ENCODE data around the gene NMNAT2. TPM values are rescaled to one million over a fixed set of nuclear protein-coding genes. Genes with fewer than 3 reads are reported as not detected.

The NMNAT2 gene
- total and polyA plus RNA-seq, 3 donors from 2014 or later: 23.6 to 52.0 (median 45.7) TPM

DNA sequence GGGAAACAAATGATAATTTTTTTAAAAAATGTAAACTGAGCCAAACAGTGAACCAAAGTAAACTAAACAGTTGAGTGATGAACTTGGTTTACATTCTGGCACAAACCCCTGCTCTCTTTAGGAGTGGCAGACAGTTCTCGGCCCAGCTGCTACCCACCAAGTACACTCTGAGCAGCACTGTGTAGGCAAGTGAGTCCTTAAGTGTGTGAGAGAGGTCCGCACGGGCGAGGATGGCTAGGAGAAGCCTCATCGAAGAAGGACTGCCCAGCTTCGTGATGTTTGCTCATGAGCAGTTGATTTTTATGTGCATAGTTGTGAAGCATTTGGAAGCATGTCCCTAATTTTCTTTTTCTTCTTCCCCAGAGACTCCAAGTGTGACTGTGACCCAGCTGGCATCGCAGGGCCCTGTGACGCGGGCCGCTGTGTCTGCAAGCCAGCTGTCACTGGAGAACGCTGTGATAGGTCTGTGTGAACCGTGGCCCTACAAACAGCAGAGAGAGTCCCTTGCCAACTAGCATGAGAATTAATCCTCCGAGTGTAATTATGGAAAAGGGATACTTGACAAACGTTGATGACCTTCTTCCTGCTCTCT, 200.1 kb downstream of the NMNAT2 start:
- no peak for TF ChIP-seq POLR2A (IDR thresholded peaks at IDR 0.05)
- TF ChIP-seq, protein P1, sequence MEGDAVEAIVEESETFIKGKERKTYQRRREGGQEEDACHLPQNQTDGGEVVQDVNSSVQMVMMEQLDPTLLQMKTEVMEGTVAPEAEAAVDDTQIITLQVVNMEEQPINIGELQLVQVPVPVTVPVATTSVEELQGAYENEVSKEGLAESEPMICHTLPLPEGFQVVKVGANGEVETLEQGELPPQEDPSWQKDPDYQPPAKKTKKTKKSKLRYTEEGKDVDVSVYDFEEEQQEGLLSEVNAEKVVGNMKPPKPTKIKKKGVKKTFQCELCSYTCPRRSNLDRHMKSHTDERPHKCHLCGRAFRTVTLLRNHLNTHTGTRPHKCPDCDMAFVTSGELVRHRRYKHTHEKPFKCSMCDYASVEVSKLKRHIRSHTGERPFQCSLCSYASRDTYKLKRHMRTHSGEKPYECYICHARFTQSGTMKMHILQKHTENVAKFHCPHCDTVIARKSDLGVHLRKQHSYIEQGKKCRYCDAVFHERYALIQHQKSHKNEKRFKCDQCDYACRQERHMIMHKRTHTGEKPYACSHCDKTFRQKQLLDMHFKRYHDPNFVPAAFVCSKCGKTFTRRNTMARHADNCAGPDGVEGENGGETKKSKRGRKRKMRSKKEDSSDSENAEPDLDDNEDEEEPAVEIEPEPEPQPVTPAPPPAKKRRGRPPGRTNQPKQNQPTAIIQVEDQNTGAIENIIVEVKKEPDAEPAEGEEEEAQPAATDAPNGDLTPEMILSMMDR (IDR thresholded peaks at IDR 0.05): no peak
- Histone ChIP-seq H3K4me3 (no peak overlapping the region), H3K4me1 (no peaks in the 10 kb centered on the region), H3K9me3 (no peaks in the 10 kb centered on the region), H3K27ac (no peak overlapping the region), H3K27me3 (no peaks in the 10 kb centered on the region), H3K36me3 (ENCODE audit: low read depth, missing control alignments) (no peaks in the 10 kb centered on the region)
- WGBS, 2 donors: 68 to 69% methylated on average over 14 of the region's 14 CpGs
- intact Hi-C loops (cut with DNase I; ENCODE audit: low total_unique reads): no loop called here
- DNase-seq: no peak

DNA sequence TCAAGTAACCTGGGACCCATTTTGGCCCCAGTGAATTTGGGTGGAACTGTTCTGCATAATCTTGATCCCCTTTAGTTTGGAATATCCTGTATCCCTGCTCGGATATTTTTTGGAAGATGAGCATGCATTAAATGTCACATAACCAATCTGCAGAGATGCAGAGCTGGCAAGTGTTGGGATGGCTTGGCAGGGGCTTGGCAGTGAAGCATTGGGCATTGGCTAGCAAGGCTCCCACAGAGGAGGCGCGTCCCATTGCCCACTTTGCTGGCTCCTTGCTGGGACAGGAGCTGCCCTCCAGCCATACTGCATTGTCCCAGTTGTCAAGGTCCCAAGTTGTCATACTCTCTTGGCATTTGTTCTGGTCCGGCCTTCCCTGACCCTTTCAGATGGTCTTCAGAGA, 202.2 kb downstream of the NMNAT2 start:
- Histone ChIP-seq H3K36me3 (ENCODE audit: low read depth, missing control alignments) (no peaks in the 10 kb centered on the region), H3K4me3 (no peak overlapping the region), H3K27ac (no peak overlapping the region), H3K27me3 (no peaks in the 10 kb centered on the region), H3K4me1 (no peaks in the 10 kb centered on the region), H3K9me3 (no peaks in the 10 kb centered on the region)
- WGBS, 2 donors: 98 to 99% methylated on average over 4 of the region's 4 CpGs
- intact Hi-C loops (cut with DNase I; ENCODE audit: low total_unique reads): no loop called here
- no peak for DNase-seq
- TF ChIP-seq POLR2A (IDR thresholded peaks at IDR 0.05): no peak
- TF ChIP-seq, protein P1 (IDR thresholded peaks at IDR 0.05): no peak

DNA sequence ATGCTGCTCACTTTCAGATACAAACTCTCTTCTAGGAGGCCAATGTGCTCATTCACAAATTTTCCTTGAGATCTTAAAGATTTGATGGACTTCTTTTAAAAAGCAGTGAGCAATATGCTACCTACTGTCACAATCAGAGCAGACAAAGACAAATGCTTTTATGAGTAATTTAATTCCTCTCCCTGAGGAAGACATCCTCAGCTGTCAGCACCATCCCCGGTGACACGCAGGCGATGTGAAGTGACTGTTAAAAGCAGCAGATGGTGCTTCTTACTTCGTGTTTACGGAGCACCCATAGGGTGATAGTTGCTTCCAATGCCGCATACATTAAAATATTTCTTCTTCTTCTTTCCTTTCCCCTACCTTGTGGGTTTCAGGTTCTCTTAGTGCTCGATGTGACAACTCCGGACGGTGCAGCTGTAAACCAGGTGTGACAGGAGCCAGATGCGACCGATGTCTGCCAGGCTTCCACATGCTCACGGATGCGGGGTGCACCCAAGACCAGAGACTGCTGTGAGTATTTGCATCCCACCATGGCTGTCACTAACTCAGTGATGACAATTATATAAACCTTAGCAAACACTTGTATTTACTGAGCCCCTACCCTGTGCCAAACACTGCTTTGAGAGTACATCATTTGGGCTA, 203.0 kb downstream of the NMNAT2 start:
- 90 to 96% methylated on average over 13 of the region's 13 CpGs for WGBS, 2 donors
- no peaks in the 10 kb centered on the region for H3K4me1 ChIP-seq
- TF ChIP-seq, protein P1 (IDR thresholded peaks at IDR 0.05): no peak
- no peak for TF ChIP-seq POLR2A (IDR thresholded peaks at IDR 0.05)
- no peaks in the 10 kb centered on the region for H3K9me3 ChIP-seq
- no peaks in the 10 kb centered on the region for H3K36me3 ChIP-seq (ENCODE audit: low read depth, missing control alignments)
- no peak overlapping the region for H3K4me3 ChIP-seq
- DNase-seq: no peak
- no peaks in the 10 kb centered on the region for H3K27me3 ChIP-seq
- intact Hi-C loops (cut with DNase I; ENCODE audit: low total_unique reads): no loop called here
- H3K27ac ChIP-seq: no peak overlapping the region

- no peak for TF ChIP-seq POLR2A (IDR thresholded peaks at IDR 0.05)
- TF ChIP-seq, protein P1 (IDR thresholded peaks at IDR 0.05): no peak
- Histone ChIP-seq H3K27me3 (no peaks in the 10 kb centered on the region), H3K4me1 (no peaks in the 10 kb centered on the region), H3K36me3 (ENCODE audit: low read depth, missing control alignments) (no peaks in the 10 kb centered on the region), H3K27ac (no peak overlapping the region), H3K9me3 (no peaks in the 10 kb centered on the region), H3K4me3 (no peak overlapping the region)
- WGBS, 2 donors: 89 to 94% methylated on average over 5 of the region's 5 CpGs
- no peak for DNase-seq
- intact Hi-C loops (cut with DNase I; ENCODE audit: low total_unique reads): no loop called here
These were observed 203.9 kb downstream of the NMNAT2 start for GRCh38 chr1:183214021-183214970.

Measured in testis (tissue), 3 donors.